Adrenal gland (tissue), 12 donors: ENCODE data around the gene SDK1. TPM values are rescaled to one million over a fixed set of nuclear protein-coding genes. Genes with fewer than 3 reads are reported as not detected.

ENCODE experiments used
- DNase-seq, 7 donors: peaks; one replicate each; pipeline ENCODE4 v3.0.0-alpha.2; 2019 to 2020
- H3K27ac ChIP-seq, 5 donors: fragments of 200-600 bp; sonication (generic) in 4 of 5; 1 replicate in 3 of 5; 2 replicates in 2 of 5; pipeline versions ENCODE4 v1.5.1 to v1.8.0; 2016 to 2020; ENCODE audit warnings: mild to moderate bottlenecking in 1 of 5
- H3K27me3 ChIP-seq: fragments of 200-600 bp; 2 replicates; pipeline ENCODE4 v1.8.0; 2021
- H3K36me3 ChIP-seq, 2 donors: fragments of 200-600 bp; replicated peaks in 1 of 2; 1 replicate in 1 of 2; 2 replicates in 1 of 2; pipeline versions ENCODE4 v1.5.1 to v1.8.0; 2018 to 2022
- H3K4me1 ChIP-seq, 2 donors: fragments of 200-600 bp; replicated peaks in 1 of 2; 1 replicate in 1 of 2; 2 replicates in 1 of 2; pipeline versions ENCODE4 v1.5.1 to v1.8.0; 2018 to 2021
- H3K4me3 ChIP-seq, 4 donors: fragments of 200-600 bp; sonication (generic) in 3 of 4; one replicate each; pipeline ENCODE4 v1.5.1; 2016 to 2018
- H3K9me3 ChIP-seq, 3 donors: fragments of 200-600 bp; sonication (generic) in 1 of 3; replicated peaks in 1 of 3; 1 replicate in 2 of 3; 2 replicates in 1 of 3; pipeline versions ENCODE4 v1.5.1 to v1.8.0; 2016 to 2021
- CTCF ChIP-seq, 6 experiments: fragments of 450-650 bp in 4 of 6; fragments of 200-600 bp in 2 of 6; sonication (generic) in 1 of 6; IDR thresholded peaks; 1 replicate in 5 of 6; 2 replicates in 1 of 6; pipeline versions ENCODE4 v1.5.1 to v1.8.0; 2016 to 2021; ENCODE audit warnings: antibody characterized with exemption in 6 of 6, mild to moderate bottlenecking in 2 of 6, moderate library complexity in 1 of 6
- POLR2A ChIP-seq, 2 donors: fragments of 450-650 bp; IDR thresholded peaks; one replicate each; pipeline ENCODE4 v1.6.1; 2017; ENCODE audit warnings: antibody characterized with exemption in 2 of 2, mild to moderate bottlenecking in 2 of 2, moderate library complexity in 1 of 2
- WGBS, 4 donors: extraction: QIAGEN DNeasy Blood & Tissue Kit in 2 of 4; methylation state at CpG; one replicate each; pipeline versions ENCODE4 v1.1.5 to v1.1.7; 2013 to 2017; 5-methylcytosine and 5-hydroxymethylcytosine counted together
- intact Hi-C, 2 donors: fragments of 100-400 bp; cut with DNase I; formaldehyde crosslinking; loops; one replicate each; pipeline versions ENCODE4 v1.14.1 to v1.15.0; 2022 to 2023
- polyA plus RNA-seq, 3 donors: library from polyadenylated mRNA; stranded (reverse); fragments of 200-250 nt in 2 of 3; fragments of 350-450 nt in 1 of 3; fragmentation: Illumina TruSeq in 1 of 3; extraction: RNeasy Lipid Tissue Mini Kit (QIAGEN cat#74804) in 1 of 3; gene quantifications; one replicate each; pipeline ENCODE4 v1.2.3, GENCODE V29; 2013 to 2014
- total RNA-seq, 9 donors: library from RNA; depleted of rRNA in 4 of 9; stranded (reverse); fragments of >200 nt in 4 of 9; fragments of 120-200 nt in 1 of 9; fragmentation: NEBNext Ultra II Directional in 1 of 9; extraction: Animal tissue kit (Norgen Biotek cat#: 25700) in 1 of 9; gene quantifications; one replicate each; pipeline versions ENCODE4 v1.1.0 to v1.2.4, GENCODE V29; 2013 to 2023
- donor health status: healthy with polysubstance abuse.
- donor health status: Bipolar disorder and iron deficiency.
- donor health status: DM: yes; HTN: yes; CAD: no.
- donor health status: DM: no; HTN: no; CAD: no.
- donor health status: DM: no; HTN: no; CAD: no.
- donor health status: DM: yes; HTN: yes; CAD: no.

Gene SDK1
- total and polyA plus RNA-seq, 12 donors: 0.50 to 3.6 (median 1.5) TPM

GRCh38 chr7:3955026-3955425 lies 654.0 kb downstream of the SDK1 start:
- 85 to 88% (median 85%) methylated on average over 11 of the region's 11 CpGs for WGBS, 4 donors
- intact Hi-C loops: no loop called here

GRCh38 chr7:3955751-3956696 lies 655.0 kb downstream of the SDK1 start:
- Histone ChIP-seq H3K4me3 (no peak overlapping the region), H3K9me3 (no peaks in the 10 kb centered on the region), H3K4me1 (no peaks in the 10 kb centered on the region), H3K36me3 (no peaks in the 10 kb centered on the region), H3K27ac (no peak overlapping the region), H3K27me3 (no peaks in the 10 kb centered on the region)
- TF ChIP-seq POLR2A (IDR thresholded peaks at IDR 0.05) (no peak), CTCF (IDR thresholded peaks at IDR 0.05) (no peak)
- DNase-seq: no peak
- intact Hi-C loops: no loop called here
- 79 to 84% (median 82%) methylated on average over 11 to 14 of the region's 14 CpGs for WGBS, 4 donors

More at GRCh38 chr7:3955026-3955425, 654.0 kb downstream of the SDK1 start:
- no peaks in the 10 kb centered on the region for H3K36me3 ChIP-seq
- H3K4me1 ChIP-seq: no peaks in the 10 kb centered on the region
- no peak for DNase-seq
- H3K4me3 ChIP-seq: no peak overlapping the region
- TF ChIP-seq POLR2A (IDR thresholded peaks at IDR 0.05): no peak
- H3K27me3 ChIP-seq: no peaks in the 10 kb centered on the region
- no peak overlapping the region for H3K27ac ChIP-seq
- H3K9me3 ChIP-seq: no peaks in the 10 kb centered on the region

- Histone ChIP-seq H3K36me3 (no peaks in the 10 kb centered on the region), H3K4me1 (no peaks in the 10 kb centered on the region), H3K9me3 (no peaks in the 10 kb centered on the region), H3K27me3 (no peaks in the 10 kb centered on the region), H3K4me3 (no peak overlapping the region), H3K27ac (no peak overlapping the region)
- DNase-seq: peak in 1 of 7 donors; percentile 27
- intact Hi-C loops: no loop called here
- WGBS, 4 donors: 79 to 86% (median 83%) methylated on average over 11 of the region's 11 CpGs
- TF ChIP-seq CTCF (IDR thresholded peaks at IDR 0.05): no peak
- no peak for TF ChIP-seq POLR2A (IDR thresholded peaks at IDR 0.05)
These were observed 655.9 kb downstream of the SDK1 start for GRCh38 chr7:3956949-3957348.

GRCh38 chr7:3957472-3958108 lies 656.5 kb downstream of the SDK1 start:
- no peak for DNase-seq
- Histone ChIP-seq H3K9me3 (no peaks in the 10 kb centered on the region), H3K27me3 (no peaks in the 10 kb centered on the region), H3K4me1 (no peaks in the 10 kb centered on the region), H3K36me3 (no peaks in the 10 kb centered on the region), H3K27ac (no peak overlapping the region), H3K4me3 (no peak overlapping the region)
- 60 to 64% (median 62%) methylated on average over 8 of the region's 8 CpGs for WGBS, 4 donors
- TF ChIP-seq CTCF (IDR thresholded peaks at IDR 0.05) (no peak), POLR2A (IDR thresholded peaks at IDR 0.05) (no peak)
- intact Hi-C loops: no loop called here
